Embryonic facial prominence (tissue), 1 donor: Measurements from ENCODE around the gene XRN1.

ENCODE experiments used
- DNase-seq: peaks from one replicate; pipeline ENCODE4 v3.0.0-alpha.2; 2016; ENCODE audit errors: extremely low spot score

XRN1 gene

GRCh38 chr3:142269767-142270166 is 178.1 kb downstream of the XRN1 start:
- DNase-seq = no peak

GRCh38 chr3:142268426-142268825 is 179.4 kb downstream of the XRN1 start:
- no peak for DNase-seq

- DNase-seq = no peak
Measured at GRCh38 chr3:142267269-142267668, 180.6 kb downstream of the XRN1 start.

GRCh38 chr3:142263112-142263511 is 184.7 kb downstream of the XRN1 start:
- DNase-seq = no peak

GRCh38 chr3:142259359-142259758 is 188.5 kb downstream of the XRN1 start:
- DNase-seq = no peak

GRCh38 chr3:142256712-142257333 is 191.0 kb downstream of the XRN1 start:
- DNase-seq = no peak
